GM13976 (cell line): ENCODE data around the gene MSANTD1.

Experiments
- DNase-seq: peaks from one replicate; pipeline ENCODE4 v3.0.0; 2012; ENCODE audit warnings: low spot score
- in situ Hi-C: fragments of 300-500 bp; cut with MboI; formaldehyde crosslinking; loops from one replicate; pipeline ENCODE4 v1.12.0; 2022; ENCODE audit warnings: low sequenced_read_pairs, mixed read lengths, inconsistent platforms; ENCODE audit not compliant: unreplicated experiment
- TF ChIP-seq, protein P1 (sequence below): IDR thresholded peaks from 2 replicates; pipeline ENCODE4 v1.5.1; 2012; ENCODE audit warnings: borderline replicate concordance, mild to moderate bottlenecking; ENCODE audit not compliant: insufficient read depth; ENCODE audit errors: extremely low read depth, missing control alignments, control extremely low read depth

The MSANTD1 gene

GRCh38 chr4:3261411-3262207, 12.7 kb downstream of the MSANTD1 start:
- TF ChIP-seq, protein P1, sequence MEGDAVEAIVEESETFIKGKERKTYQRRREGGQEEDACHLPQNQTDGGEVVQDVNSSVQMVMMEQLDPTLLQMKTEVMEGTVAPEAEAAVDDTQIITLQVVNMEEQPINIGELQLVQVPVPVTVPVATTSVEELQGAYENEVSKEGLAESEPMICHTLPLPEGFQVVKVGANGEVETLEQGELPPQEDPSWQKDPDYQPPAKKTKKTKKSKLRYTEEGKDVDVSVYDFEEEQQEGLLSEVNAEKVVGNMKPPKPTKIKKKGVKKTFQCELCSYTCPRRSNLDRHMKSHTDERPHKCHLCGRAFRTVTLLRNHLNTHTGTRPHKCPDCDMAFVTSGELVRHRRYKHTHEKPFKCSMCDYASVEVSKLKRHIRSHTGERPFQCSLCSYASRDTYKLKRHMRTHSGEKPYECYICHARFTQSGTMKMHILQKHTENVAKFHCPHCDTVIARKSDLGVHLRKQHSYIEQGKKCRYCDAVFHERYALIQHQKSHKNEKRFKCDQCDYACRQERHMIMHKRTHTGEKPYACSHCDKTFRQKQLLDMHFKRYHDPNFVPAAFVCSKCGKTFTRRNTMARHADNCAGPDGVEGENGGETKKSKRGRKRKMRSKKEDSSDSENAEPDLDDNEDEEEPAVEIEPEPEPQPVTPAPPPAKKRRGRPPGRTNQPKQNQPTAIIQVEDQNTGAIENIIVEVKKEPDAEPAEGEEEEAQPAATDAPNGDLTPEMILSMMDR = no peak
- in situ Hi-C loops = no loop called here
- DNase-seq = no peak

DNA sequence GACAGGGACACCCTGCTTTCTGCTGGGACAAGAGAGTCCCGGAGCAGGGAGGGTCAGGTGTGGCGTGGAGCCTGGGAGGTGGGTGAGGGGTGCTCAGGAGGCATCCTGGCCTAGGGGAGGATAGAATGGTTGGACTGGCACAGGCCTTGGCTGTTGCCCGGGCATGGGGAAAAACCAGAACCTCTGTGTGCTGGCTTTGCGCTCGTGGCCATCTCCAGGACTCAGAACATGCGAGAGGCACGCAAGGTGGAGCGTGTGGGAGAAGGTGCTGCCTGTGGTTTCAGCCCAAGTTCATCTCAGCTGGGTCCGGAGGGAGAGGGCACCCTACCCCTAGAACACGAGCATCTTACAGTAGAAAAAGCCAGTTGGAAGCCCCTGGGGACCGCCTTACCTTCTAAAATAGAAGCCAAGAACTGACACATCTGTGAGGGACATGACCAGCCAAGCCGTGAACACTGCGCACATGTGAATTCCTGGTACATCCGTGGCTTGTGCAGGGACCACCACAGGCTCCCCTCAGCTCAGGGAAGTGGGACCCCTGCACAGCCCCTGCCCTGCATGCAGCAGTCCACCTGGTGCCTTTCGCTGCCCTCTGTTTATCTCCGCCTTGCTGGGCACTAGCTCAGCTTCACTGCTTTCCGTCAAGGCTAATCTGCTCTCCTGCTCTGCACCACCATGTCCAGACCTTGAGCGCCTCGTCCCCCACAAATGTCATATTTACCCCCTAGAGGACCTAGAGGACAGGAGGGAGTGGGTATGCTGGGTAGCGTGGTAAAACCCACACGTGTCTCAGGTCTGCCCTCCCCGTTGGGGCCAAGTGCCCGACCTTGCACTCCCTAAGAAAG, 13.5 kb downstream of the MSANTD1 start:
- TF ChIP-seq, protein P1 = no peak
- in situ Hi-C loops = no loop called here
- DNase-seq = no peak

DNA sequence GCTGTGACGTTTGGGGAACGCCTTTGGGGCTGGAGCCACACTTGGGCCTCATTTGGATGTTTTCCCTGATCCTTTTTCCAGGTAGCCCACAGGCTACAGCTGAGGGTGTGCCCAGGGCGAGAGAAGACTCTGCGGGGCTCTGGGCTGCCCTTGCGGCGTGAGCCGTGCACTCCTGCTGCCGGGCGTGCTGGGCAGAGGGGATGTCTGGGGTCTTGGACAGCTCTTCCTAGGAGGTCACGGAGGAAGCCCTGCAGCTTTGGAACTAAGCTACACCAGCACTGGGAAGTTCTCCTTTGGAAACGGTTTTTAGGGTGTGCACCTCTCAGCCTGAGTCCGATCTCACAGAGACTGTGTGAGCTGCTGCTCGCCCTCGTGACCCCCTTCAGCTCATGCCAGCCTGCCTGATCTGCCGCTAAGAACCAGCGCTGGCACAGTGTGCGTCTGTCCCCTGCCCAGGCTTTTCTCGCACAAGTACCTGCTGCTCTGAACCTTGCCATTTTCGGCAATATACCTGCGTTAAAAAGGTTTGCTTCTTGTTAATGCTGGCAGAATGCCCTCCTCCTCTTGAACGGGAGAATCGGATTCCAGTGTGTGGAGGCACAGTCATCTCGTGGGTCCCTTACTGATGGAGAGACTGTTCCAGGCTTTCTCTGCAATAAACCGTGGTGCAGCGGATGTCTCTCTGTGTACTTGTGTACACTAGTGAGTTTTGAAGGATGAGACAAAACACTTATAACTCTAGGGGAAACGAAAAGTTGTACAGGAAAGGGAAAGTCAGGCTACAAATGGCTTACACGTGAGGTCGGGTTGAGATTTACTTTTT, 14.3 kb downstream of the MSANTD1 start:
- in situ Hi-C loops = no loop called here
- TF ChIP-seq, protein P1 = no peak

DNA sequence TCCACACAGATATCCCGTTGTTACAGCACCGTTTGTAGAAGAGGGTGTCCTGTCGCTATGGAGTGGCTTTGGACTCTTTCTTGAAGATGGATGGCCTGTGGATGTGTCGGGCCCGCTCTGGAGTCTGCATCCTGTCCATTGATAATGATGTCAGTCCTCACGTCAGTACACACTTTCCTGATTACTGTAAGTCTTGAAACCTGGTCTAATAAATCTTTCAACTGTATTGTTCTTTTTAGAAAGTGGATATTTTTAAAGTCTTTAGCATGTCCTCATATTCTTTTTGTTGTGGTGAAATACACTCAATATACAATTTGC, 14.9 kb downstream of the MSANTD1 start:
- in situ Hi-C loops = no loop called here
- no peak for DNase-seq
- TF ChIP-seq, protein P1 = no peak

More for the DNA sequence above, 14.3 kb downstream of the MSANTD1 start:
- DNase-seq = no peak

GRCh38 chr4:3266076-3266475, 17.1 kb downstream of the MSANTD1 start:
- in situ Hi-C loops = no loop called here

More at GRCh38 chr4:3266076-3266475, 17.1 kb downstream of the MSANTD1 start:
- TF ChIP-seq, protein P1 = no peak
- DNase-seq = no peak
